ENCODE results near the gene ARPC3.

The ARPC3 gene

GRCh38 chr12:110449799-110450497 is at the start of gene ARPC3:
ARPC3 (minus strand) TSS chr12:110450337; CDS start chr12:110450260, 77 bp downstream.
- H4K20me1 ChIP-seq (ENCODE audit: low read depth, low read length) = peaks cover 12% of the 10 kb centered on the region; the same call in 1 of the 2 replicates
- H2AFZ ChIP-seq (ENCODE audit: low read depth, low read length, severe bottlenecking) = peak within 1 kb of the TSS; percentile 89
- H3K9me3 ChIP-seq (ENCODE audit: insufficient read depth, low read length) = no peaks in the 10 kb centered on the region
- peak within 1 kb of the TSS; percentile 75 for H3K4me3 ChIP-seq (ENCODE audit: insufficient read depth, low read length, poor library complexity, severe bottlenecking)
- H3K36me3 ChIP-seq (ENCODE audit: low read length) = peaks cover 21% of the 10 kb centered on the region
- H3K79me2 ChIP-seq (ENCODE audit: insufficient read depth, low read length) = peaks cover 52% of the 10 kb centered on the region
- H3K4me2 ChIP-seq (ENCODE audit: low read depth, low read length, poor library complexity, severe bottlenecking) = peak within 1 kb of the TSS; percentile 74
- H3K9me2 ChIP-seq (replicated peaks; ENCODE audit: insufficient read depth, low read length) = no peaks in the 10 kb centered on the region
- no peak for TF ChIP-seq EZH2phosphoT487 (conservative IDR thresholded peaks at IDR 0.05; ENCODE audit: low read length)
- TF ChIP-seq CTCF (IDR thresholded peaks at IDR 0.05; ENCODE audit: insufficient read depth, low read length, poor library complexity, severe bottlenecking) = peak; percentile 56
- peak within 1 kb of the TSS; percentile 85 for H3K9ac ChIP-seq (ENCODE audit: low read length)
- H3K27me3 ChIP-seq (ENCODE audit: low read length) = no peaks in the 10 kb centered on the region
- H3F3A ChIP-seq (ENCODE audit: insufficient read depth) = peaks cover 27% of the 10 kb centered on the region
- peak within 1 kb of the TSS; percentile 76 for H3K27ac ChIP-seq (ENCODE audit: low read depth, low read length)

DNA sequence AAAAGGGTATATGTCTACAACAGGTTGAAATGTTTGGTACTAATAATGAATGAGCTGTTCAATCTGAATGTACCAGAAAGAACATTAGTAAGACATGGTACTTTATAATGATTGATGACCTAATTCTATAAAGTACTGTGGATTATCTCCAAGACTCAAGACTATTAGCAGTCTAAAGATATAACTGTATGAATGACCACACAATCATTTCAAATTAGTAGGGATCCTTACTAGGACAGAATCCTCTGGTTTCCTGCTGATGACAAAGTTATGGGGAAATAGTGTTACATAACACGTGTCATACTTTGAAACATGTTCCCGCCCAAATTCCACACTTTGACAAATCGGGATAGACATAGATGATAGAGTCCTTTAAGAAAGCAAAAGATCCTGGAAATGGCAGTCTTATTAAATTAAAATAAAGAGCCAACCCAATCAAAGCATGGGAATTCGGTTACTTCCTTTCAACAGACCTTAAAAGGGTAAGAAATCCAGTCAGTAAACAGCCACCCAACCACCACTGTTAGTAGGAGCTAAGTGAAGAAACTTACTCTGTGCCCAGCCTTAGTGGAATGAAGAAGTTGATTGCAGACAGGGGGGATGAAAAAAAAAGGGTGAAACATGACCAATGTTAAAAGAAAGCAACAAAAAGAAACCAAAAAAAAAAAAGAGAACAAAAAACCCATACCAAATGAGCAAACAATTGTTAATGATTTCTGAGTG is 49.0 kb upstream of the ARPC3 start:
- Histone ChIP-seq H3K9me3 (ENCODE audit: insufficient read depth, low read length) (no peaks in the 10 kb centered on the region), H3K27ac (ENCODE audit: low read depth, low read length) (peak overlapping the region; percentile 73; the same call in 1 of the 2 replicates), H2AFZ (ENCODE audit: low read depth, low read length, severe bottlenecking) (no peak overlapping the region), H3K36me3 (ENCODE audit: low read length) (peaks cover 19% of the 10 kb centered on the region), H3K4me2 (ENCODE audit: low read depth, low read length, poor library complexity, severe bottlenecking) (peak overlapping the region; percentile 81), H3K79me2 (ENCODE audit: insufficient read depth, low read length) (peaks cover 41% of the 10 kb centered on the region), H4K20me1 (ENCODE audit: low read depth, low read length) (no peaks in the 10 kb centered on the region), H3F3A (ENCODE audit: insufficient read depth) (peaks cover 47% of the 10 kb centered on the region), H3K4me3 (ENCODE audit: insufficient read depth, low read length, poor library complexity, severe bottlenecking) (no peak overlapping the region), H3K9ac (ENCODE audit: low read length) (peak overlapping the region; percentile 89), H3K9me2 (replicated peaks; ENCODE audit: insufficient read depth, low read length) (no peaks in the 10 kb centered on the region), H3K27me3 (ENCODE audit: low read length) (no peaks in the 10 kb centered on the region)
- TF ChIP-seq EZH2phosphoT487 (conservative IDR thresholded peaks at IDR 0.05; ENCODE audit: low read length) (no peak), CTCF (IDR thresholded peaks at IDR 0.05; ENCODE audit: insufficient read depth, low read length, poor library complexity, severe bottlenecking) (no peak)

- no peak for TF ChIP-seq EZH2phosphoT487 (conservative IDR thresholded peaks at IDR 0.05; ENCODE audit: low read length)
- TF ChIP-seq CTCF (IDR thresholded peaks at IDR 0.05; ENCODE audit: insufficient read depth, low read length, poor library complexity, severe bottlenecking) = no peak
- H3K79me2 ChIP-seq (ENCODE audit: insufficient read depth, low read length) = peaks cover 30% of the 10 kb centered on the region
- H3K4me2 ChIP-seq (ENCODE audit: low read depth, low read length, poor library complexity, severe bottlenecking) = no peak overlapping the region
- H3K9me3 ChIP-seq (ENCODE audit: insufficient read depth, low read length) = no peaks in the 10 kb centered on the region
- no peak overlapping the region for H3K27ac ChIP-seq (ENCODE audit: low read depth, low read length)
- H2AFZ ChIP-seq (ENCODE audit: low read depth, low read length, severe bottlenecking) = no peak overlapping the region
- H4K20me1 ChIP-seq (ENCODE audit: low read depth, low read length) = no peaks in the 10 kb centered on the region
- no peaks in the 10 kb centered on the region for H3K9me2 ChIP-seq (replicated peaks; ENCODE audit: insufficient read depth, low read length)
- H3K27me3 ChIP-seq (ENCODE audit: low read length) = no peaks in the 10 kb centered on the region
- H3K4me3 ChIP-seq (ENCODE audit: insufficient read depth, low read length, poor library complexity, severe bottlenecking) = no peak overlapping the region
- H3K9ac ChIP-seq (ENCODE audit: low read length) = no peak overlapping the region
- H3F3A ChIP-seq (ENCODE audit: insufficient read depth) = peaks cover 3% of the 10 kb centered on the region; the same call in 1 of the 2 replicates
- H3K36me3 ChIP-seq (ENCODE audit: low read length) = peaks cover 9% of the 10 kb centered on the region; the same call in 1 of the 2 replicates
Observed at GRCh38 chr12:110475426-110475825, 25.3 kb upstream of the ARPC3 start.
